Mesenchymal stem cell (in vitro differentiated cells and primary cell): Measurements from ENCODE around the gene OR1A1.
"Not testable (repeated sequence)": the region's sequence is repeated elsewhere in the genome, so short reads cannot be mapped to it uniquely, and the experiment has no call there.

Experiments
- DNase-seq: peaks from one replicate; pipeline ENCODE4 v3.0.0-alpha.2; 2013
- H2AFZ ChIP-seq: one replicate; pipeline ENCODE4 v1.6.1; 2013; ENCODE audit warnings: low read depth, mild to moderate bottlenecking, control low read depth, inconsistent platforms, low read length, moderate library complexity
- H2AK5ac ChIP-seq: 2 replicates; pipeline ENCODE4 v1.6.1; 2013; ENCODE audit warnings: low read length, moderate library complexity, mild to moderate bottlenecking, inconsistent platforms; ENCODE audit not compliant: severe bottlenecking
- H2BK120ac ChIP-seq: one replicate; pipeline ENCODE4 v1.6.1; 2013; ENCODE audit warnings: low read depth, mild to moderate bottlenecking, inconsistent platforms, low read length, moderate library complexity
- H2BK12ac ChIP-seq, 2 experiments: one replicate each; pipeline ENCODE4 v1.6.1; 2013; ENCODE audit warnings: inconsistent platforms in 2 of 2, low read length in 2 of 2, mild to moderate bottlenecking in 2 of 2, moderate library complexity in 2 of 2, control low read depth in 1 of 2
- H2BK15ac ChIP-seq: one replicate; pipeline ENCODE4 v1.6.1; 2013; ENCODE audit warnings: mild to moderate bottlenecking, low read depth, inconsistent platforms; ENCODE audit not compliant: poor library complexity, severe bottlenecking
- H2BK5ac ChIP-seq: 2 replicates; pipeline ENCODE4 v1.6.1; 2013; ENCODE audit warnings: low read depth, mild to moderate bottlenecking, low read length, control low read depth, inconsistent platforms; ENCODE audit not compliant: poor library complexity, severe bottlenecking
- H3K14ac ChIP-seq, 2 experiments: one replicate each; pipeline ENCODE4 v1.6.1; 2013; ENCODE audit warnings: inconsistent platforms in 2 of 2, low read length in 2 of 2, control low read depth in 1 of 2, mild to moderate bottlenecking in 1 of 2, moderate library complexity in 1 of 2
- H3K18ac ChIP-seq, 2 experiments: one replicate each; pipeline ENCODE4 v1.6.1; 2013; ENCODE audit warnings: inconsistent platforms in 2 of 2, low read length in 2 of 2, control low read depth in 1 of 2, low read depth in 1 of 2, mild to moderate bottlenecking in 1 of 2
- H3K23ac ChIP-seq, 2 experiments: one replicate each; pipeline ENCODE4 v1.6.1; 2013; ENCODE audit warnings: inconsistent platforms in 2 of 2, low read length in 2 of 2, mild to moderate bottlenecking in 2 of 2, moderate library complexity in 2 of 2, control low read depth in 1 of 2
- H3K27ac ChIP-seq: 2 replicates; pipeline ENCODE4 v1.5.1; 2013; ENCODE audit warnings: mild to moderate bottlenecking, moderate library complexity, low read length, control low read depth, inconsistent platforms; ENCODE audit not compliant: poor library complexity, severe bottlenecking
- H3K27me3 ChIP-seq, 2 experiments: 2 replicates each; pipeline versions ENCODE4 v1.6.1 to v1.7.0; 2013; ENCODE audit warnings: low read length in 2 of 2, mild to moderate bottlenecking in 2 of 2, moderate library complexity in 2 of 2, control low read depth in 1 of 2, inconsistent platforms in 1 of 2; ENCODE audit not compliant: control insufficient read depth in 1 of 2, insufficient read depth in 1 of 2
- H3K36me3 ChIP-seq, 2 experiments: 2 replicates each; pipeline versions ENCODE4 v1.6.1 to v1.7.0; 2013; ENCODE audit warnings: low read length in 2 of 2, control low read depth in 1 of 2, inconsistent platforms in 1 of 2, low read depth in 1 of 2, mild to moderate bottlenecking in 1 of 2; ENCODE audit not compliant: insufficient read depth in 2 of 2, control insufficient read depth in 1 of 2
- H3K4ac ChIP-seq, 2 experiments: one replicate each; pipeline ENCODE4 v1.6.1; 2013; ENCODE audit warnings: inconsistent platforms in 2 of 2, low read length in 2 of 2, mild to moderate bottlenecking in 2 of 2, moderate library complexity in 2 of 2, control low read depth in 1 of 2, low read depth in 1 of 2
- H3K4me1 ChIP-seq: 2 replicates; pipeline ENCODE4 v1.6.1; 2013; ENCODE audit warnings: low read depth, low read length, control low read depth; ENCODE audit not compliant: control insufficient read depth, insufficient read depth
- H3K4me2 ChIP-seq: 2 replicates; pipeline ENCODE4 v1.6.1; 2013; ENCODE audit warnings: low read length, mild to moderate bottlenecking, inconsistent platforms; ENCODE audit not compliant: poor library complexity, severe bottlenecking
- H3K4me3 ChIP-seq, 2 experiments: 2 replicates each; pipeline versions ENCODE4 v1.5.1 to v1.7.0; 2013; ENCODE audit warnings: low read length in 2 of 2, mild to moderate bottlenecking in 2 of 2, control low read depth in 1 of 2, low read depth in 1 of 2; ENCODE audit not compliant: insufficient read depth in 1 of 2
- H3K79me1 ChIP-seq: replicated peaks from 2 replicates; pipeline ENCODE4 v1.6.1; 2013; ENCODE audit warnings: mild to moderate bottlenecking, control low read depth, low read length, inconsistent platforms; ENCODE audit not compliant: poor library complexity, severe bottlenecking
- H3K9ac ChIP-seq: 2 replicates; pipeline ENCODE4 v1.7.0; 2013; ENCODE audit warnings: mild to moderate bottlenecking, low read length, moderate library complexity
- H3K9me3 ChIP-seq: 2 replicates; pipeline ENCODE4 v1.7.0; 2013; ENCODE audit warnings: mild to moderate bottlenecking, low read length; ENCODE audit not compliant: control insufficient read depth
- H4K8ac ChIP-seq: one replicate; pipeline ENCODE4 v1.6.1; 2013; ENCODE audit warnings: inconsistent platforms, mild to moderate bottlenecking, low read length, moderate library complexity
- H4K91ac ChIP-seq: one replicate; pipeline ENCODE4 v1.6.1; 2013; ENCODE audit warnings: mild to moderate bottlenecking, low read length, inconsistent platforms
- WGBS: methylation state at CpG from one replicate; pipeline ENCODE4 v1.1.7; 2013; ENCODE audit warnings: mixed read lengths; 5-methylcytosine and 5-hydroxymethylcytosine counted together

Gene OR1A1

DNA sequence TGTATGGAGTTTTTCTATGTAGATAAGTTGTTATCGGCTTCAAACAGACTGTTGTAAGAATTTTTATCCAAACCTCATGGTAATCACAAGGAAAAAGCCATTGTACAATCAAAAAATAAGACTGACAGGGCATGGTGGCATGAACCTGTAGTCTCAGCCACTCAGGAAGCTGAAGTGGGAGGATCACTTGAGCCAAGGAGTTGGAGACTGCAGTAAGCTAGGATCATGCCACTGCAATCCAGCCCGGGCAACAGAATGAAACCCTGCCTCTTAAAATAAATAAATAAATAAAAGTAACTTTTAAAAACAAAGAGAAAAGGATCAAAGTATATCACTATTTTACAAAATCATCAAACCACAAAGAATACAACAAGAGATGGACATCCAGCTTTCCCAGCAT, 14.4 kb downstream of the OR1A1 start:
- no peak overlapping the region for H2AFZ ChIP-seq
- no peak overlapping the region for H3K14ac ChIP-seq
- H3K27me3 ChIP-seq: no peaks in the 10 kb centered on the region
- H3K9ac ChIP-seq: no peak overlapping the region
- no peak overlapping the region for H3K18ac ChIP-seq
- H4K91ac ChIP-seq: no peak overlapping the region
- no peaks in the 10 kb centered on the region for H3K36me3 ChIP-seq
- no peak overlapping the region for H2BK120ac ChIP-seq
- no peak overlapping the region for H2BK5ac ChIP-seq
- no peaks in the 10 kb centered on the region for H3K4me1 ChIP-seq
- no peaks in the 10 kb centered on the region for H3K79me1 ChIP-seq
- no peak overlapping the region for H2BK12ac ChIP-seq
- no peak for DNase-seq
- H3K27ac ChIP-seq: no peak overlapping the region
- H3K9me3 ChIP-seq: no peaks in the 10 kb centered on the region
- 100% methylated on average over 1 of the region's 2 CpGs for WGBS
- H3K4ac ChIP-seq: no peak overlapping the region
- no peak overlapping the region for H3K4me3 ChIP-seq
- no peak overlapping the region for H2AK5ac ChIP-seq
- H3K4me2 ChIP-seq: no peak overlapping the region
- H2BK15ac ChIP-seq: no peak overlapping the region
- no peak overlapping the region for H4K8ac ChIP-seq
- no peak overlapping the region for H3K23ac ChIP-seq

DNA sequence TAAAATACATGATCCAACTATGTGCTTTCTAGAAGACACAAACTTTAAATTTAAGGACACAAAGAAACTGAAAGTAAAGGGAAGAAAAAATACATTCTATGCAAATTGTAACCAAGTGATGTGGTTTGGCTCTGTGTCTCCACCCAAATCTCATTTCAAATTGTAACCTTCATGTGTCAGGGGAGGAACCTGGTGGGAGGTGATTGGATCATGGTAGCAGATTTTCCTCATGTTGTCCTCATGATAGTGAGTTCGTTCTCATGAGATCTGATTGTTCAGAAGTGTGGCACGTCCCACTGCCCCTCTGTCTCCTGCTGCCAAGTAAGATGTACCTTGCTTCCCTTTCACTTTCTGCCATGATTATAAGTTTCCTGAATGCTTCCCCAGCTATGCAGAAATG, 15.0 kb downstream of the OR1A1 start:
- H2AFZ ChIP-seq: no peak overlapping the region
- 15% methylated on average over 2 of the region's 2 CpGs for WGBS

DNA sequence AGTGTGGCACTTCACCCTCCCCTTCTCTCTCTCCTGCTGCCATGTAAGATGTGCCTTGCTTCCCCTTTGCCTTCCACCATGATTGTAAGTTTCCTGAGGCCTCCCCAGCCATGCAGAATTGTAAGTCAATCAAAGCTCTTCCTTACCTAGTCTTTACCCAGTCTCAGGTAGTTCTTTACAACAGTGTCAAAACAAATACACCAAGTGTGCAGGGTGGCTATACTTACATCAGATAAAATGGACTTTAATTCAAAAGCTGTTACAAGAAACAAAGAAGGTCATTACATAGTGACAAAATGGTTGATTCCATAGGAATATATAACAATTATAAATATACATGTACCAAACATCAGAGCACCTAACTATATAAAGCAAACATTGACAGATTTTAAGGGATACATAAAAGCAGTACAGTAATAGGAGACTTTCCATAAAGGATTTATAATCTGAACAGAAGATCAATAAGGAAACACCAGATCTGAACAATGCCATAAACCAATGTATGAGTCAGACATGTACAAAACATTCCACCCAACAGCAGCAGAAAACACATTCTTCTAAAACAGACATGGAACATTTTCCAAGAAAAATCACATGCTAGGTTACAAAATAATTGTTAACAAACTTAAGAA, 17.4 kb downstream of the OR1A1 start:
- not testable (repeated sequence) for H3K4ac ChIP-seq, H2AK5ac ChIP-seq, H3K4me3 ChIP-seq, H2BK120ac ChIP-seq, DNase-seq, H2BK5ac ChIP-seq, H3K9me3 ChIP-seq, H3K27ac ChIP-seq, H3K14ac ChIP-seq, H4K91ac ChIP-seq, H4K8ac ChIP-seq, H3K36me3 ChIP-seq, H3K79me1 ChIP-seq, H3K4me2 ChIP-seq, H2BK12ac ChIP-seq, H3K23ac ChIP-seq, H3K4me1 ChIP-seq, H3K9ac ChIP-seq, H2BK15ac ChIP-seq, H2AFZ ChIP-seq, H3K27me3 ChIP-seq, H3K18ac ChIP-seq

More for the DNA sequence above, 15.0 kb downstream of the OR1A1 start:
- Histone ChIP-seq H3K4me1 (no peaks in the 10 kb centered on the region), H3K9ac (no peak overlapping the region), H2BK15ac (no peak overlapping the region), H2AK5ac (no peak overlapping the region), H3K14ac (no peak overlapping the region), H2BK5ac (no peak overlapping the region), H3K4me2 (no peak overlapping the region), H4K91ac (no peak overlapping the region), H3K4ac (no peak overlapping the region), H2BK120ac (no peak overlapping the region), H3K79me1 (no peaks in the 10 kb centered on the region), H3K36me3 (no peaks in the 10 kb centered on the region), H3K18ac (no peak overlapping the region), H4K8ac (no peak overlapping the region), H3K27ac (no peak overlapping the region), H3K9me3 (no peaks in the 10 kb centered on the region), H3K23ac (no peak overlapping the region), H2BK12ac (no peak overlapping the region), H3K4me3 (no peak overlapping the region), H3K27me3 (no peaks in the 10 kb centered on the region)
- no peak for DNase-seq

- not testable (repeated sequence) for H3K4me3 ChIP-seq, H2BK15ac ChIP-seq, H3K27ac ChIP-seq, H3K9me3 ChIP-seq, H2AK5ac ChIP-seq, H3K4me2 ChIP-seq, H3K36me3 ChIP-seq, H2AFZ ChIP-seq, H4K8ac ChIP-seq, H3K18ac ChIP-seq, H3K14ac ChIP-seq, H3K4me1 ChIP-seq, H2BK12ac ChIP-seq, DNase-seq, H3K23ac ChIP-seq, H2BK5ac ChIP-seq, H4K91ac ChIP-seq, H3K9ac ChIP-seq, H3K27me3 ChIP-seq, H3K79me1 ChIP-seq, H3K4ac ChIP-seq, H2BK120ac ChIP-seq
- 62% methylated on average over 5 of the region's 8 CpGs for WGBS
Measured at GRCh38 chr17:3232300-3232699, 24.8 kb downstream of the OR1A1 start.
